HG02588 (cell line): Measurements from ENCODE around the gene MYH14.

Source experiments
- ATAC-seq: cut with Tn5 transposase; IDR thresholded peaks from one replicate; pipeline ENCODE4 v1.9.1; 2021; ENCODE audit warnings: mild to moderate bottlenecking, moderate library complexity; ENCODE audit not compliant: unreplicated experiment

MYH14 gene

GRCh38 chr19:50287331-50287730 is 83.9 kb downstream of the MYH14 start:
- no peak for ATAC-seq

- no peak for ATAC-seq
Measured at GRCh38 chr19:50288954-50289353, 85.5 kb downstream of the MYH14 start.

- no peak for ATAC-seq
Measured at GRCh38 chr19:50290011-50290410, 86.6 kb downstream of the MYH14 start.

GRCh38 chr19:50290775-50291174 is 87.4 kb downstream of the MYH14 start:
- no peak for ATAC-seq

- no peak for ATAC-seq
Measured at GRCh38 chr19:50292216-50292827, 88.9 kb downstream of the MYH14 start.

- ATAC-seq: no peak
Measured at GRCh38 chr19:50293263-50294004, 90.0 kb downstream of the MYH14 start.

GRCh38 chr19:50300051-50300450 is 96.6 kb downstream of the MYH14 start:
- ATAC-seq: no peak

GRCh38 chr19:50300814-50301606 is 97.6 kb downstream of the MYH14 start:
- ATAC-seq: no peak

- ATAC-seq: no peak
Measured at GRCh38 chr19:50301607-50301971, 98.2 kb downstream of the MYH14 start.

GRCh38 chr19:50303558-50303957 is 100.1 kb downstream of the MYH14 start:
- no peak for ATAC-seq

GRCh38 chr19:50308991-50309390 is 105.6 kb downstream of the MYH14 start:
- no peak for ATAC-seq

- ATAC-seq: no peak
Measured at GRCh38 chr19:50309396-50310125, 106.1 kb downstream of the MYH14 start.

GRCh38 chr19:50310759-50311465 is 107.5 kb downstream of the MYH14 start:
- no peak for ATAC-seq

- no peak for ATAC-seq
Measured at GRCh38 chr19:50311723-50312635, 108.6 kb downstream of the MYH14 start.

GRCh38 chr19:50312967-50313811 is 109.8 kb downstream of the MYH14 start:
- ATAC-seq: no peak

- ATAC-seq: no peak
Measured at GRCh38 chr19:50313812-50314536, 110.6 kb downstream of the MYH14 start.

GRCh38 chr19:50314724-50315708 is 111.6 kb downstream of the MYH14 start:
- ATAC-seq: no peak
